SK-N-SH (cell line): Measurements from ENCODE around the gene RFFL. TPM values are rescaled to one million over a fixed set of nuclear protein-coding genes. Genes with fewer than 3 reads are reported as not detected.

Source experiments
- CTCF ChIA-PET: fragments of 300-600, 350-600 bp; formaldehyde crosslinking; extraction: SDS; loops from one replicate; lab custom pipeline; 2021; lab: Yijun Ruan, JAX
- POLR2A ChIA-PET: fragments of 350-600 bp; sonication (Branson Sonifier 250); formaldehyde crosslinking; extraction: SDS; loops from one replicate; lab custom pipeline; 2020; ENCODE audit warnings: antibody characterized with exemption, inconsistent platforms; lab: Yijun Ruan, JAX
- DNase-seq: peaks from one replicate; pipeline ENCODE4 v3.0.0; 2012
- H2AFZ ChIP-seq: fragments of 200-600 bp; sonication (generic); 2 replicates; pipeline ENCODE4 v1.8.1; 2016; ENCODE audit warnings: antibody characterized with exemption, mild to moderate bottlenecking, low read depth
- H3F3A ChIP-seq: fragments of 200-600 bp; sonication (generic); replicated peaks from 2 replicates; pipeline ENCODE3; 2016; ENCODE audit warnings: antibody characterized with exemption, mild to moderate bottlenecking; ENCODE audit not compliant: insufficient read depth
- H3K27ac ChIP-seq, 2 experiments: fragments of 200-500 bp in 1 of 2; fragments of 200-600 bp in 1 of 2; sonication (Bioruptor generic) in 1 of 2; sonication (generic), shearing (Covaris generic) in 1 of 2; 2 replicates each; pipeline versions ENCODE4 v1.5.1 to v1.6.1; 2014 to 2016; ENCODE audit warnings: low read depth in 2 of 2, inconsistent platforms in 1 of 2, low read length in 1 of 2, mild to moderate bottlenecking in 1 of 2, mixed read lengths in 1 of 2
- H3K27me3 ChIP-seq: fragments of 200-600 bp; sonication (generic), shearing (Covaris generic); 2 replicates; pipeline ENCODE4 v1.6.1; 2016; ENCODE audit warnings: mixed run types; ENCODE audit not compliant: insufficient read depth
- H3K36me3 ChIP-seq, 2 experiments: fragments of 200-500 bp in 1 of 2; fragments of 200-600 bp in 1 of 2; sonication (Bioruptor generic) in 1 of 2; sonication (generic) in 1 of 2; replicated peaks in 1 of 2; 2 replicates each; pipeline versions ENCODE3 to v1.5.1; 2014 to 2016; ENCODE audit warnings: low read length in 1 of 2, mild to moderate bottlenecking in 1 of 2; ENCODE audit not compliant: insufficient read depth in 2 of 2, control insufficient read depth in 1 of 2
- H3K4me1 ChIP-seq, 2 experiments: fragments of 200-500 bp in 1 of 2; fragments of 200-600 bp in 1 of 2; sonication (Bioruptor generic) in 1 of 2; sonication (generic), shearing (Covaris generic) in 1 of 2; 2 replicates each; pipeline versions ENCODE4 v1.5.1 to v1.6.1; 2014 to 2016; ENCODE audit warnings: low read depth in 1 of 2, low read length in 1 of 2, mixed run types in 1 of 2; ENCODE audit not compliant: insufficient read depth in 2 of 2, control insufficient read depth in 1 of 2
- H3K4me2 ChIP-seq: fragments of 200-600 bp; sonication (generic), shearing (Covaris generic); 2 replicates; pipeline ENCODE4 v1.6.1; 2017; ENCODE audit warnings: mixed run types
- H3K4me3 ChIP-seq, 2 experiments: fragments of 200-500 bp in 1 of 2; fragments of 200-600 bp in 1 of 2; sonication (Bioruptor generic) in 1 of 2; sonication (generic), shearing (Covaris generic) in 1 of 2; 2 replicates each; pipeline versions ENCODE4 v1.5.1 to v1.8.1; 2014 to 2016; ENCODE audit warnings: low read depth in 2 of 2, inconsistent platforms in 1 of 2, low read length in 1 of 2, mild to moderate bottlenecking in 1 of 2, mixed read lengths in 1 of 2, moderate library complexity in 1 of 2
- H3K79me2 ChIP-seq: fragments of 200-600 bp; sonication (generic); 2 replicates; pipeline ENCODE4 v1.8.1; 2017; ENCODE audit warnings: mild to moderate bottlenecking; ENCODE audit not compliant: insufficient read depth
- H3K9ac ChIP-seq: fragments of 200-600 bp; sonication (generic); 2 replicates; pipeline ENCODE4 v1.6.1; 2017; ENCODE audit warnings: mixed run types
- H3K9me2 ChIP-seq: fragments of 200-600 bp; sonication (generic); 2 replicates; pipeline ENCODE4 v1.6.1; 2017; ENCODE audit warnings: mixed run types
- H3K9me3 ChIP-seq: fragments of 200-600 bp; sonication (generic); 2 replicates; pipeline ENCODE4 v1.6.1; 2017; ENCODE audit warnings: mixed run types, mild to moderate bottlenecking, moderate library complexity
- H4K20me1 ChIP-seq: fragments of 200-600 bp; sonication (generic); 2 replicates; pipeline ENCODE4 v1.6.1; 2017; ENCODE audit warnings: mild to moderate bottlenecking, mixed run types; ENCODE audit not compliant: insufficient read depth
- ELF1 ChIP-seq: IDR thresholded peaks from 2 replicates; pipeline ENCODE4 v1.4.0; 2012
- FOXJ3 ChIP-seq: sonication (generic); formaldehyde crosslinking; IDR thresholded peaks from 2 replicates; pipeline ENCODE4 v1.5.1; 2020; ENCODE audit warnings: mild to moderate bottlenecking, missing genetic modification reagents
- GABPA ChIP-seq: IDR thresholded peaks from 2 replicates; pipeline ENCODE4 v1.4.0; 2012; ENCODE audit warnings: low read depth, mild to moderate bottlenecking
- JUND ChIP-seq: IDR thresholded peaks from 2 replicates; pipeline ENCODE4 v1.4.0; 2012
- MAX ChIP-seq: IDR thresholded peaks from 2 replicates; pipeline ENCODE4 v1.4.0; 2012; ENCODE audit warnings: low read depth
- NFIC ChIP-seq: IDR thresholded peaks from 2 replicates; pipeline ENCODE4 v1.4.0; 2012; ENCODE audit warnings: borderline replicate concordance
- SIN3A ChIP-seq: IDR thresholded peaks from 2 replicates; pipeline ENCODE4 v1.6.1; 2012; ENCODE audit warnings: low read depth, mild to moderate bottlenecking, low read length, moderate library complexity, borderline replicate concordance
- TEAD4 ChIP-seq: IDR thresholded peaks from 2 replicates; pipeline ENCODE4 v1.4.0; 2012; ENCODE audit warnings: mild to moderate bottlenecking, borderline replicate concordance; ENCODE audit not compliant: insufficient read depth
- USF1 ChIP-seq: IDR thresholded peaks from 2 replicates; pipeline ENCODE4 v1.4.0; 2012; ENCODE audit warnings: low read depth, borderline replicate concordance
- USF2 ChIP-seq: fragments of 150-350 bp; IDR thresholded peaks from 2 replicates; pipeline ENCODE4 v1.6.1; 2017; ENCODE audit warnings: antibody characterized with exemption, low read length, low read depth, borderline replicate concordance
- WGBS: methylation state at CpG from one replicate; pipeline ENCODE4 v1.1.6; 2017; ENCODE audit warnings: low lambda C conversion rate; 5-methylcytosine and 5-hydroxymethylcytosine counted together
- polyA plus RNA-seq, 3 experiments: library from polyadenylated mRNA; depleted of rRNA; stranded (reverse); fragments of >200 nt; gene quantifications; 2 replicates each; pipeline ENCODE4 v1.2.3, GENCODE V29; 2012
- small RNA-seq, 7 experiments: library from RNA; depleted of rRNA; stranded (forward); fragments of <200 nt; gene quantifications; one replicate each; pipeline ENCODE3, GENCODE V24; 2012
- TF ChIP-seq, protein P1 (sequence below): IDR thresholded peaks from 2 replicates; pipeline ENCODE4; 2012
- TF ChIP-seq, protein P2 (sequence below): IDR thresholded peaks from 2 replicates; pipeline ENCODE4 v1.4.0; 2012; ENCODE audit warnings: low read depth, borderline replicate concordance

Gene RFFL
- polyA plus RNA-seq, 1 of the 3 experiments (the other 2 are of a cell fraction) = 10.1 TPM

GRCh38 chr17:34961093-34961911 is 102.2 kb downstream of the RFFL start, which contains the start of the genes CCT6B and ZNF830 (continued):
- TF ChIP-seq, protein P1, sequence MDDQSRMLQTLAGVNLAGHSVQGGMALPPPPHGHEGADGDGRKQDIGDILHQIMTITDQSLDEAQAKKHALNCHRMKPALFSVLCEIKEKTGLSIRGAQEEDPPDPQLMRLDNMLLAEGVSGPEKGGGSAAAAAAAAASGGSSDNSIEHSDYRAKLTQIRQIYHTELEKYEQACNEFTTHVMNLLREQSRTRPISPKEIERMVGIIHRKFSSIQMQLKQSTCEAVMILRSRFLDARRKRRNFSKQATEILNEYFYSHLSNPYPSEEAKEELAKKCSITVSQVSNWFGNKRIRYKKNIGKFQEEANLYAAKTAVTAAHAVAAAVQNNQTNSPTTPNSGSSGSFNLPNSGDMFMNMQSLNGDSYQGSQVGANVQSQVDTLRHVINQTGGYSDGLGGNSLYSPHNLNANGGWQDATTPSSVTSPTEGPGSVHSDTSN = peak; percentile 12; the same call in 1 of the 2 replicates
- TF ChIP-seq MAX (peak; percentile 76), JUND (no peak), SIN3A (no peak), USF2 (no peak), NFIC (peak; percentile 15; the same call in 1 of the 2 replicates)
- TF ChIP-seq, protein P2, sequence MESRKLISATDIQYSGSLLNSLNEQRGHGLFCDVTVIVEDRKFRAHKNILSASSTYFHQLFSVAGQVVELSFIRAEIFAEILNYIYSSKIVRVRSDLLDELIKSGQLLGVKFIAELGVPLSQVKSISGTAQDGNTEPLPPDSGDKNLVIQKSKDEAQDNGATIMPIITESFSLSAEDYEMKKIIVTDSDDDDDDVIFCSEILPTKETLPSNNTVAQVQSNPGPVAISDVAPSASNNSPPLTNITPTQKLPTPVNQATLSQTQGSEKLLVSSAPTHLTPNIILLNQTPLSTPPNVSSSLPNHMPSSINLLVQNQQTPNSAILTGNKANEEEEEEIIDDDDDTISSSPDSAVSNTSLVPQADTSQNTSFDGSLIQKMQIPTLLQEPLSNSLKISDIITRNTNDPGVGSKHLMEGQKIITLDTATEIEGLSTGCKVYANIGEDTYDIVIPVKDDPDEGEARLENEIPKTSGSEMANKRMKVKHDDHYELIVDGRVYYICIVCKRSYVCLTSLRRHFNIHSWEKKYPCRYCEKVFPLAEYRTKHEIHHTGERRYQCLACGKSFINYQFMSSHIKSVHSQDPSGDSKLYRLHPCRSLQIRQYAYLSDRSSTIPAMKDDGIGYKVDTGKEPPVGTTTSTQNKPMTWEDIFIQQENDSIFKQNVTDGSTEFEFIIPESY = 0 out of 2 replicates have a peak, but pooled peaks have one; percentile 12

GRCh38 chr17:34958438-34958837 is 105.1 kb downstream of the RFFL start:
- Histone ChIP-seq H2AFZ (no peak overlapping the region), H3K4me3 (no peak overlapping the region), H3K9ac (no peak overlapping the region), H4K20me1 (no peaks in the 10 kb centered on the region), H3K27ac (no peak overlapping the region), H3K79me2 (peaks cover 21% of the 10 kb centered on the region), H3K27me3 (no peaks in the 10 kb centered on the region), H3K4me2 (no peak overlapping the region), H3K36me3 (peaks cover 0 to 8% of the 10 kb centered on the region in 2 experiments), H3K9me3 (no peaks in the 10 kb centered on the region), H3F3A (no peaks in the 10 kb centered on the region), H3K9me2 (no peaks in the 10 kb centered on the region), H3K4me1 (peaks cover 4 to 10% of the 10 kb centered on the region in 2 experiments; a peak in 3 of 4 replicates)
- CTCF ChIA-PET = no interaction called here
- POLR2A ChIA-PET = no interaction called here
- 70% methylated on average over 1 of the region's 1 CpG for WGBS
- TF ChIP-seq FOXJ3 (CRISPR knock-in tag) (no peak), TEAD4 (no peak), GABPA (no peak), USF1 (no peak), SIN3A (no peak), ELF1 (no peak)
- TF ChIP-seq, protein P2 = no peak
- DNase-seq = no peak

Small RNA genes lying within 50 kb of the gene (small RNA-seq; reads per million reads assigned to genes)
- gene AC004223.1 (0 to 9.5 (median 2.1) reads per million in 7 experiments), gene RNU6-840P (0 reads per million in 7 experiments)

Other genes starting within 250 kb of the RFFL start
- 0.48 and 0.57 TPM in 2 replicates for gene CCT6B, start 102.2 kb downstream of the RFFL start, polyA plus RNA-seq (2012; rRNA removed)
- 7.8 and 8.8 TPM in 2 replicates for gene ZNF830, start 102.2 kb downstream of the RFFL start, polyA plus RNA-seq (2012; rRNA removed)
- gene LIG3, start 83.2 kb downstream of the RFFL start, polyA plus RNA-seq (2012; rRNA removed) = 25.7 and 28.6 TPM in 2 replicates
- 11.6 and 13.7 TPM in 2 replicates for gene RAD51D, start 56.2 kb upstream of the RFFL start, polyA plus RNA-seq (2012; rRNA removed)
- not detected in 2 replicates for gene FNDC8, start 57.9 kb upstream of the RFFL start, polyA plus RNA-seq (2012; rRNA removed)
- 22.1 and 25.3 TPM in 2 replicates for gene NLE1, start 78.6 kb upstream of the RFFL start, polyA plus RNA-seq (2012; rRNA removed)
- gene UNC45B, start 84.1 kb upstream of the RFFL start, polyA plus RNA-seq (2012; rRNA removed) = not detected in 2 replicates
- not detected in 2 replicates for gene SLC35G3, start 130.7 kb upstream of the RFFL start, polyA plus RNA-seq (2012; rRNA removed)
- 1.4 and 1.9 TPM in 2 replicates for gene SLFN5, start 179.4 kb upstream of the RFFL start, polyA plus RNA-seq (2012; rRNA removed)